Right lobe of liver (tissue), 6 donors: Measurements from ENCODE around the gene TSGA10IP. TPM values are rescaled to one million over a fixed set of nuclear protein-coding genes. Genes with fewer than 3 reads are reported as not detected.

Experiments
- ATAC-seq, 4 donors: fragments of 200-7000 bp; cut with Tn5 transposase; one replicate each; pipeline ENCODE4 v1.9.1; 2020; ENCODE audit warnings: mild to moderate bottlenecking in 4 of 4, moderate library complexity in 4 of 4
- DNase-seq, 3 donors: peaks; one replicate each; pipeline ENCODE4 v3.0.0-alpha.2; 2020
- H3K27ac ChIP-seq, 3 donors: fragments of 200-600 bp; one replicate each; pipeline ENCODE4 v1.8.0; 2022
- H3K27me3 ChIP-seq, 2 donors: fragments of 200-600 bp; one replicate each; pipeline ENCODE4 v1.8.0; 2022
- H3K36me3 ChIP-seq, 4 donors: fragments of 200-600 bp; sonication (generic) in 1 of 4; one replicate each; pipeline versions ENCODE4 v1.5.1 to v1.8.0; 2017 to 2022; ENCODE audit warnings: control low read depth in 1 of 4
- H3K4me1 ChIP-seq, 4 donors: fragments of 200-600 bp; sonication (generic) in 1 of 4; one replicate each; pipeline versions ENCODE4 v1.5.1 to v1.8.0; 2017 to 2022; ENCODE audit warnings: control low read depth in 1 of 4
- H3K4me3 ChIP-seq, 3 donors: fragments of 200-600 bp; one replicate each; pipeline ENCODE4 v1.8.0; 2022
- H3K9me3 ChIP-seq, 4 donors: fragments of 200-600 bp; sonication (generic) in 1 of 4; one replicate each; pipeline versions ENCODE4 v1.5.1 to v1.8.0; 2017 to 2022; ENCODE audit warnings: control low read depth in 1 of 4
- POLR2A ChIP-seq: fragments of 450-650 bp; IDR thresholded peaks from one replicate; pipeline ENCODE4 v1.6.1; 2017; ENCODE audit warnings: antibody characterized with exemption, mild to moderate bottlenecking
- WGBS: methylation state at CpG from one replicate; pipeline ENCODE4 v1.1.6; 2018; ENCODE audit warnings: low coverage, low lambda C conversion rate; ENCODE audit not compliant: insufficient coverage; ENCODE audit errors: missing lambda C conversion rate; 5-methylcytosine and 5-hydroxymethylcytosine counted together
- intact Hi-C, 2 donors: fragments of 100-400 bp; cut with DNase I; formaldehyde crosslinking; loops; one replicate each; pipeline versions ENCODE4 v1.11.2 to v1.14.1; 2022
- total RNA-seq, 6 experiments: library from RNA; depleted of rRNA in 2 of 6; stranded (reverse); fragments of >200 nt in 2 of 6; fragmentation: NEBNext Ultra II Directional in 3 of 6; extraction: Animal tissue kit (Norgen Biotek cat#: 25700) in 3 of 6; gene quantifications; one replicate each; pipeline versions ENCODE4 v1.1.0 to v1.2.4, GENCODE V29; 2016 to 2023
- TF ChIP-seq, protein P1 (sequence below), 4 donors: fragments of 200-600 bp in 3 of 4; fragments of 450-650 bp in 1 of 4; IDR thresholded peaks; one replicate each; pipeline versions ENCODE4 v1.5.1 to v1.8.0; 2016 to 2022; ENCODE audit warnings: antibody characterized with exemption in 4 of 4, mild to moderate bottlenecking in 2 of 4
- donor health status: DM: no; HTN: yes; CAD: no.
- donor health status: DM: no; HTN: no; CAD: no.
- donor health status: DM: no; HTN: no; CAD: no.
- donor health status: DM: no; HTN: yes; CAD: no.
- donor health status: DM: no; HTN: yes; CAD: no.

The TSGA10IP gene
- total RNA-seq, 6 experiments from 2014 or later = not detected

DNA sequence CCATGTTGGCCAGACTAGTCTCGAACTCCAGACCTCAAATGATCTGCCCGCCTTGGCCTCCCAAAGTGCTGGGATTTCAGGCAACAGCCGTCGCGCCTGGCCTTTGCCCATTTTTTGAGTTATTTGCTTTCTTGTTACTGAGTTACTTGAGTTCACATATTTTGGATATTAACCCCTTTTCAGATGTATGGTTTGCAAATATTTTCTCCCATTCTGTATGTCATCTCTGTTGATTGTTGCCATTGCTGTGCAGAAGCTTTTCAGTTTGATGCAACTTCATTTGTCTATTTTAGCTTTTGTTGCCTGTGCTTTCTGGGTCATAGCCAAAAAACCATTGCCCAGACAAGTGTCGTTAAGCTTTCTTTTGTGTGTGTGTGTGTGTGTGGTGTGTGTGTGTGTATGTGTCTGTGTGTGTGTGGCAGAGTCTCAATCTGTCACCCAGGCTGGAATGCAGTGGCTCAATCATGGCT is 6.8 kb downstream of the TSGA10IP start:
- WGBS = 18% methylated on average over 6 of the region's 6 CpGs
- intact Hi-C loops = no loop called here

DNA sequence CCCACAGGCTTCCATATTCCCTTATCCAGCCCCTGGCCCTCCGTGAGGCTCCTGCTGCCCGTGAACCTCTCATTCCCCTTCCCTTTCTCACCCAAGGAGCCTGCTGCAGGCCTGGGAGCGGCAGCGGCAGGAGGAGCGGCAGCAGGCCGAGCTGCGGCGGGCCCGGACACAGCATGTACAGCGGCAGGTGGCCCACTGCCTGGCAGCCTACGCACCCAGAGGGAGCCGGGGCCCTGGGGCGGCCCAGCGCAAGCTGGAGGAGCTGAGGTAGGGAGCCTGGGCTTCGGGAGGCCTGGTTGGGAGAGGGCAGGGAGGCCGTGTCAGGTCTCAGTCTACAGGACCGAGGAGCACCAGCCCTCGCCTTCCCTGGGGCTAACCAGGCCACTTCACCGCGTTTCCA is 8.2 kb downstream of the TSGA10IP start:
- intact Hi-C loops = no loop called here
- 100% methylated on average over 1 of the region's 20 CpGs for WGBS
- Histone ChIP-seq H3K4me1 (peaks cover 0 to 6% (median 2%) of the 10 kb centered on the region in 4 donors), H3K4me3 (no peak overlapping the region), H3K9me3 (no peaks in the 10 kb centered on the region), H3K36me3 (no peaks in the 10 kb centered on the region), H3K27me3 (no peaks in the 10 kb centered on the region), H3K27ac (no peak overlapping the region)
- TF ChIP-seq, protein P1, sequence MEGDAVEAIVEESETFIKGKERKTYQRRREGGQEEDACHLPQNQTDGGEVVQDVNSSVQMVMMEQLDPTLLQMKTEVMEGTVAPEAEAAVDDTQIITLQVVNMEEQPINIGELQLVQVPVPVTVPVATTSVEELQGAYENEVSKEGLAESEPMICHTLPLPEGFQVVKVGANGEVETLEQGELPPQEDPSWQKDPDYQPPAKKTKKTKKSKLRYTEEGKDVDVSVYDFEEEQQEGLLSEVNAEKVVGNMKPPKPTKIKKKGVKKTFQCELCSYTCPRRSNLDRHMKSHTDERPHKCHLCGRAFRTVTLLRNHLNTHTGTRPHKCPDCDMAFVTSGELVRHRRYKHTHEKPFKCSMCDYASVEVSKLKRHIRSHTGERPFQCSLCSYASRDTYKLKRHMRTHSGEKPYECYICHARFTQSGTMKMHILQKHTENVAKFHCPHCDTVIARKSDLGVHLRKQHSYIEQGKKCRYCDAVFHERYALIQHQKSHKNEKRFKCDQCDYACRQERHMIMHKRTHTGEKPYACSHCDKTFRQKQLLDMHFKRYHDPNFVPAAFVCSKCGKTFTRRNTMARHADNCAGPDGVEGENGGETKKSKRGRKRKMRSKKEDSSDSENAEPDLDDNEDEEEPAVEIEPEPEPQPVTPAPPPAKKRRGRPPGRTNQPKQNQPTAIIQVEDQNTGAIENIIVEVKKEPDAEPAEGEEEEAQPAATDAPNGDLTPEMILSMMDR (IDR thresholded peaks at IDR 0.05) = no peak
- no peak for TF ChIP-seq POLR2A
- ATAC-seq (peak in 1 of 4 donors; percentile 44), DNase-seq (no peak)

More for the DNA sequence above, 6.8 kb downstream of the TSGA10IP start:
- H3K4me1 ChIP-seq = peaks cover 0 to 6% (median 2%) of the 10 kb centered on the region in 4 donors
- no peak overlapping the region for H3K27ac ChIP-seq
- no peaks in the 10 kb centered on the region for H3K9me3 ChIP-seq
- H3K4me3 ChIP-seq = no peak overlapping the region
- no peak for DNase-seq
- TF ChIP-seq POLR2A = no peak
- TF ChIP-seq, protein P1 (IDR thresholded peaks at IDR 0.05) = no peak
- ATAC-seq = peak in 2 of 4 donors; percentile 23 to 32
- no peaks in the 10 kb centered on the region for H3K27me3 ChIP-seq
- H3K36me3 ChIP-seq = no peaks in the 10 kb centered on the region

DNA sequence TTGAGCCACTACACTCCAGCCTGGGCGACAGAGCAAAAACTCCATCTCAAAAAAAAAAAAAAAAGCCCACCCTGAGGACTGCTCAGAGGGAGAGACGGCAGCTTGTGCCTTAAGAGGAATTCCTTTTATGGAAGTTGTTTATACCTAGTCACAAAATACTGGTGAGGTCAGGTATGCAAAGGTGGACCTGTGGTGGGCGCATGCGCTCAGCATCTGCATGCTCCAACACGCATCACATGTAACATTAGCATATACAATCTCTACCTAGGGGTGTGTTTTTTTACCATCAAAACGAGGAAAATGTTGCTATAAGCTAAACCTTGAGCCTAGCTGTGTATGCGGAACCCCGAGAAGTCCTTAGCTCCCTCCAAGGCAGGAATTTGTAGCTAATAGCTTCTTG is 9.5 kb downstream of the TSGA10IP start:
- H3K27ac ChIP-seq = no peak overlapping the region
- WGBS = 75% methylated on average over 6 of the region's 8 CpGs
- H3K9me3 ChIP-seq = no peaks in the 10 kb centered on the region
- TF ChIP-seq POLR2A = no peak
- TF ChIP-seq, protein P1 (IDR thresholded peaks at IDR 0.05) = no peak
- no peak overlapping the region for H3K4me3 ChIP-seq
- peaks cover 0 to 6% (median 2%) of the 10 kb centered on the region in 4 donors for H3K4me1 ChIP-seq
- ATAC-seq (no peak), DNase-seq (no peak)
- no peaks in the 10 kb centered on the region for H3K36me3 ChIP-seq
- intact Hi-C loops = no loop called here
- no peaks in the 10 kb centered on the region for H3K27me3 ChIP-seq

DNA sequence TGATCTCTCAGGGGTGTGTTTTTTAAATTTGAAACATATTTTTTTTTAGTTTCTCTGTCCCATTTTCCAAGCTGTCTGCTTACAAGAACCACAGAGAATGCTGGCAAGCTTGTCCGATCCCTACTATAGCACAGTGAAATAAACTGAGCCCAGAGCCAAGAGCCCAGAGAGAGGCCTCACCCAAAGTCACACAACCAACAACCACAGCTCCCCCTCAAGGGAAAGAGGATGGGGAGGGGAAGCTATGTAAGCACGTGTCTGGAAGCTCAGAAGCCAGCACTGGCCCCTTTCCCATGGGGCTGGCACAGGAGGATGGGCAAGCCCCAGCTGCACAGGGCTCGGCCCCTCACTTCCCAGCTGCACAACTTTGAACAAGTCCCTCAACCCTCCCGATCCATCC is 13.0 kb downstream of the TSGA10IP start:
- ATAC-seq = no peak

More for the DNA sequence above, 13.0 kb downstream of the TSGA10IP start:
- no peak overlapping the region for H3K4me3 ChIP-seq
- peaks cover 0 to 11% (median 6%) of the 10 kb centered on the region in 4 donors for H3K4me1 ChIP-seq
- intact Hi-C loops = no loop called here
- H3K27me3 ChIP-seq = no peaks in the 10 kb centered on the region
- H3K36me3 ChIP-seq = no peaks in the 10 kb centered on the region
- DNase-seq = no peak
- no peak overlapping the region for H3K27ac ChIP-seq
- no peaks in the 10 kb centered on the region for H3K9me3 ChIP-seq
- TF ChIP-seq, protein P1 (IDR thresholded peaks at IDR 0.05) = no peak
- no peak for TF ChIP-seq POLR2A
- WGBS = 75% methylated on average over 3 of the region's 4 CpGs
